HUES6 (cell line): ENCODE results near the gene C5orf15.

Experiments used
- H3K27ac ChIP-seq: 2 replicates; pipeline ENCODE4 v1.7.0; 2013; ENCODE audit warnings: low read depth, mild to moderate bottlenecking, low read length, inconsistent platforms
- H3K27me3 ChIP-seq: 2 replicates; pipeline ENCODE4 v1.6.1; 2013; ENCODE audit warnings: low read length; ENCODE audit not compliant: control insufficient read depth, insufficient read depth
- H3K36me3 ChIP-seq: 2 replicates; pipeline ENCODE4 v1.6.1; 2013; ENCODE audit warnings: low read length; ENCODE audit not compliant: control insufficient read depth, insufficient read depth
- H3K4me1 ChIP-seq: 2 replicates; pipeline ENCODE4 v1.6.1; 2013; ENCODE audit warnings: low read length; ENCODE audit not compliant: control insufficient read depth, insufficient read depth
- H3K4me3 ChIP-seq: 2 replicates; pipeline ENCODE4 v1.5.1; 2013; ENCODE audit warnings: low read depth, low read length
- H3K9ac ChIP-seq: one replicate; pipeline ENCODE4 v1.6.1; 2013; ENCODE audit warnings: mild to moderate bottlenecking, low read length
- H3K9me3 ChIP-seq: 2 replicates; pipeline ENCODE4 v1.6.1; 2013; ENCODE audit warnings: low read depth, low read length; ENCODE audit not compliant: control insufficient read depth, insufficient read depth

Gene C5orf15

DNA sequence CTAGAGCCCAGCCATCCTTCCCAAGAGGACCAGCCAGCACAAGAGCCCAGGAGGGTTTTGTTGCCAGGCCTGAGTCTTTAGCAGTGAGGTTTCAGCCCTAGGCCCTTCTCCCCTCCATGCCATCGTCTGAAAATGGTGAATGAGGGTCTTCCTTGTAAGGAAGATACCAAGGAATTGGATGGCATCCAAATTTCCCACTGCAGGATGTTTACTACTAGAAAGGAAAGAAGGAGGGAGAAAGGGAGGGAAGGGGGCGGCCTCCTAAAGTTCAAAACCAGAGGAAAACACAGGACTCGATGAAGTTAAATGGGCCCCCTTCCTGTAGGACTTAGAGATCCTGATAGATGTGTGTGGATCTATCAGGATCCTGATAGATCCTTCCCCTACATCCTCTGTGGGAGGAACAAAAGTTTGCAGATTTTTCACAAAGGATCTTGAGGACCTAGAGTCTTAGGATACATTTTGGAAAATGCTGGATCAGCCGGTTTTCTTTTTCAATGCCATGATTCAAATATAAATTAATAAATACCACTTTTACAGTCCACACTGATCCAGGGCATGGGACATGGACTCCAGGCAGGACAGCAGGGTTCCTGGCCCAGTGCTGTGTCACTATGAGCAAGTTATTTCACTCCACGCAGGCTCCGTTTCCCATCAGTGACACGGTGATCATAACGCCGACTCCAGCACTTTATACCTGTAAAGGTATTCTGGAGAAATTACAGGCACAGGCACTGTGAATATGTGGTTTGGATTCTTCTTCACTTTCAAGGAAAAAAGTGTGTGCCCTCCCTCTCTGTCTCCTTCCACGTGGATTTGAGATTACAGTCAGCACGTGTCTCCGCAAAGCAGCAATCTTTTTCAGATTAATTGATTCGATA lies 40.9 kb downstream of the C5orf15 start:
- Histone ChIP-seq H3K4me1 (peaks cover 9% of the 10 kb centered on the region; the same call in 1 of the 2 replicates), H3K9ac (no peak overlapping the region), H3K27me3 (no peaks in the 10 kb centered on the region), H3K4me3 (no peak overlapping the region), H3K36me3 (no peaks in the 10 kb centered on the region), H3K27ac (no peak overlapping the region), H3K9me3 (no peaks in the 10 kb centered on the region)

DNA sequence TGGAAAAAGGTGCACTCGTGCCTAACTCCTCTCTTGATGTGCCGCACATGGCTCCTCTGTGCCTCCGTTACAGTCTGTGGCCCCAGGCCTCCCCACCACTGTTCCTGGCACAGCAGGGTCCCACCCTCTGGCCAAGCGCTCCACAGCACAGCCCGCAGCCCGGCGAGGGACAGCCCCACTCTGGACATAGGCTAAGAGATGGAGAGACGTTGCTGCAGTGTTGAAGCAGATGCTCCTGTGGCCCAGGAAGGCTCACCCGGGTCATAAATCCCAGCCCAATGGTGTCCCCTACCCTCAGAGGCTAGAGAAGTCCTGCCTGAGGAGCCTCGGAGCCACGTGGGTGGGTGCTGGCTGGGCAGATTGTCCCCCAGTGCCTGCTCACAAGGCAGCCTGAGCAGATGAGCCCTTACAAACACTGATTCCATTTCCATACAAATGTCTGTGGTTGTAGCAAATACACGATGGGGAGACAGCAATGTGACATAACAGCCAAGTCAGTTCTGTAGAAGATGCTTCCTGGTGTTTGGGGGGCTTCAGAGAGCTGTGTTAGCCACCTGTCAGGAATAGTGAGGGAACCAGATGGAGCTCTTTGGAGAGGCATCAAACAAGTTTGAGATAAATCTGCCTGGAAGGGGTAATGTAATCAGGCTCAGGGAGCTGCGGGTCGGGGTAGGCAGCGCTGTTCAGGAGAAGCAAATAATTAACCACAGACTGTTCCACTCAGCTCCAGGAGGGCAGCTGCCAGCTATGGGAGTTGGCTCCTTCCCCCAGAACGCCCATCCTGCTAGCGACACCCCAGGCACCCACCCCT lies 41.7 kb downstream of the C5orf15 start:
- Histone ChIP-seq H3K4me3 (no peak overlapping the region), H3K27me3 (no peaks in the 10 kb centered on the region), H3K4me1 (peaks cover 14% of the 10 kb centered on the region; the same call in 1 of the 2 replicates), H3K27ac (no peak overlapping the region), H3K36me3 (no peaks in the 10 kb centered on the region), H3K9ac (no peak overlapping the region), H3K9me3 (no peaks in the 10 kb centered on the region)

DNA sequence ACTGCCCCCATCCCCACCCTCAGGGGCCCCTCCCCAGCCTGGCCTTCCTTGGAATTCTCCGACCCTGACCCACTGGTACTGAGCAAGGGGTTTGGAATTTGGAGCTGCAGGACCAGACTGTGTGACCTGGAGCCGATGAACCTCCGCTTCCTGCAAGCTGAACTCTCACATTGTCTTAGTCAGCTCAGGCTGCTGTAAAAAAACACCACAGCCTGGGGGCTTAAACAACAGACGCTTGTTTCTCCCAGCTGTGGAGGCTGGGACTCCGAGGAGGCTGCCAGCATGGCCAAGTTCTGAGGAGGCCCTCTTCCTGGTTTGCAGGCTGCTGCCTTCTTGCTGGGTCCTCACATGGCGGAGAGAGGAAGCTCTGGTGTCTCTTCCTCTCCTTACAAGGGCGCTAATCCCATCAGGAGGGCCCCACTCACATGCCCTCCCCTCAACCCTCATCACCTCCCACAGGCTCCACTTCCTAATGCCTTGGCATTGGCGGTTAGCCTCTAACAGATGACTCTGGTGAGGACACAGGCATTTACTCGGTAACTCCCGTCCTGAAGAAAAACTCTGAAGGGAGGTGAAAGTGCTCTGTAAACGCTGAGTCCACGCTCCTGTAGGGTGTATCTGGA lies 42.4 kb downstream of the C5orf15 start:
- Histone ChIP-seq H3K27ac (no peak overlapping the region), H3K9me3 (no peaks in the 10 kb centered on the region), H3K4me1 (peaks cover 15% of the 10 kb centered on the region; the same call in 1 of the 2 replicates), H3K9ac (no peak overlapping the region), H3K4me3 (no peak overlapping the region), H3K36me3 (no peaks in the 10 kb centered on the region), H3K27me3 (no peaks in the 10 kb centered on the region)

DNA sequence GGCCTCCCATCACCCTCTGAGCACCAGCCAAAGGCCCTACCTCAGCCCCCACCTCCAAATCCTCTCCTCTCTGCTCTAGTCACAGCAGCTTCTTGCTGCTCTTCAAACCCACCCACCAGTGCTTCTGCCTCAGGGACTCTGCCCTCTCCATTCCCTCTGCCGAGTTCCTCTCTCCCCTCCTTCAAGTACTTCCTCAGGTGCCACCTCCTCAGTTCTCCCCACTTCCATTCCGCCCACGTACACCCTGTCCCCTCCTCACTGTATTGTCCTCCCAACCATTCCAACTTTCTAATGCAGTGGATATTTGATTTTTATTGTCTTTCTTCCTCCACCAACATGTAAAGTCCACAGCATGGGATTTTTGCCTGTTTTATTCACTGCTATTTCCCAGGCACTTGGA lies 43.2 kb downstream of the C5orf15 start:
- no peaks in the 10 kb centered on the region for H3K9me3 ChIP-seq
- H3K27me3 ChIP-seq = no peaks in the 10 kb centered on the region
- H3K36me3 ChIP-seq = no peaks in the 10 kb centered on the region
- no peak overlapping the region for H3K9ac ChIP-seq
- no peak overlapping the region for H3K27ac ChIP-seq
- no peak overlapping the region for H3K4me3 ChIP-seq
- peaks cover 15% of the 10 kb centered on the region; the same call in 1 of the 2 replicates for H3K4me1 ChIP-seq

DNA sequence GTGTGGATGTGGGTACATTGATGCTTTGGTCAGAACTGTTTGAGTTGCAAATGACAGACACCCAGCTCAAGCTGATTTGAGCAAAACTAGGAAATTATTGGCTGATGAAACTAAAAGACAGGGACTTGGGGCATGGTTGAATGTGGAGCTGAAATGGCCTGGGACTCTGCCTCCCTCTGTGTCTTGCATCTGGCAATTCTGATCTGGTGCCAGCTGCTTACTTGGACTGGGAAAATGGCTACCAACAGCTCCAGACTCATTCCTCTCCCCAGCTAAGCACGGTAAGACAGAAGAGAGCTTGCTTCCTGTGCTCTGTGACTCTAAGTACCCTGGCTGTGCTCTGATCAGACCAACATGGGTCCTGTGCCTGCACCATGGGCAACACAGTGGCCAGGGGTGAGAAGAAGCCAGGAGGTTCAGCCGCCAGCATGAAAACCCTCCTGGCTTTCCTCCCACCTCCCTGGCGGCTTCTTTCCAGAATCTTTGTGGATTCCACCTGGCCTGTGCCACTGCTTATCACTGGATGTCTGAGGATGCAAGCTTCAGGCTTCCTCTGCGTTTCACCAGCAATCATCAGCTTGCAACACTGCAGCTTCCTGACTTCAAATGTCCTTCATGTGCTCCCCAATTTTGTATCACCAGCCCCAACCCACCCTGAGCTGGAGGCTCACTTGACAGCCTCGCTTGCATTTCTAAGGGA lies 44.1 kb downstream of the C5orf15 start:
- no peak overlapping the region for H3K9ac ChIP-seq
- peaks cover 15% of the 10 kb centered on the region; the same call in 1 of the 2 replicates for H3K4me1 ChIP-seq

DNA sequence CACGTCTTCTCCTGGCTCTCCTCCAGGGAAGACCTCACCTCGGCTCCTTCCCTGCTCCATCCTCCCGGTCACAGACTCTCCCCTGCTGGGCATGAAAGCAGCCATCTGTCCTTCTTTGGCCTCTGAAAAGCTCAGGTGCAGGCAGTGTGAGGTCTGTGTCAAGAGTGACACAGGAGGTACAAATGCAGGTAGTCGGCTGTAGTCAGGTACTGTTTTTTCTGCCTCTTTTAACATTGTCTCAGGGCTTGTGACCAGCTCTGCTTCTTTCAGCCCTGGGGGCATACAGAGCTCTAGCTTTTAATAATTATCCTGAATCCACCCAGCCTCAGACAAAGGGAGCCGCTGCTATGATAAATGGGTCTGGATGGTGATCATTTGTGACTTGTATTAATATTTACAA lies 46.4 kb downstream of the C5orf15 start:
- no peaks in the 10 kb centered on the region for H3K9me3 ChIP-seq
- peaks cover 15% of the 10 kb centered on the region; the same call in 1 of the 2 replicates for H3K4me1 ChIP-seq
- no peak overlapping the region for H3K4me3 ChIP-seq
- H3K9ac ChIP-seq = no peak overlapping the region
- H3K27me3 ChIP-seq = no peaks in the 10 kb centered on the region
- no peaks in the 10 kb centered on the region for H3K36me3 ChIP-seq
- no peak overlapping the region for H3K27ac ChIP-seq

More for the DNA sequence above, 44.1 kb downstream of the C5orf15 start:
- H3K9me3 ChIP-seq = no peaks in the 10 kb centered on the region
- no peaks in the 10 kb centered on the region for H3K27me3 ChIP-seq
- H3K36me3 ChIP-seq = no peaks in the 10 kb centered on the region
- no peak overlapping the region for H3K4me3 ChIP-seq
- no peak overlapping the region for H3K27ac ChIP-seq

DNA sequence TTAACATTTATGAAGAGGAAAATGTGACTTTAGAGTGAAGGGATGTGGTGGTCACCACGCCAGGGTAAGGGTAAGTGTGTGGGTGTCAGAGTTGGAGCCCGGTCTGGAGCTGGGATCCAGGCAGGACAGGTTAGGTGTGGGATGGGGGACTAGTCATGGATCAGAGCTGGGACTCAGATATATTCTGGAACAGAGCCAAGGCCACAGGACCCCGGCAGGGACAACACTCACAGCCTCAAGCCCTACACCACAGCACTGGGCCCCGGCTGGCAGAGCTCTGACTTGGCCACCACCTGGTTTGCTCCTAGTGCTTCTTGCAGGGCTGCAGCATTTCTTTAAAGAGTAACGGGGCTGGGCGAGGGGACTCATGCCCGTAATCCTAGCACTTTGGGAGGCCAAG lies 47.4 kb downstream of the C5orf15 start:
- Histone ChIP-seq H3K27ac (no peak overlapping the region), H3K36me3 (no peaks in the 10 kb centered on the region), H3K9me3 (no peaks in the 10 kb centered on the region), H3K27me3 (no peaks in the 10 kb centered on the region), H3K9ac (no peak overlapping the region), H3K4me1 (peaks cover 15% of the 10 kb centered on the region; the same call in 1 of the 2 replicates), H3K4me3 (no peak overlapping the region)

DNA sequence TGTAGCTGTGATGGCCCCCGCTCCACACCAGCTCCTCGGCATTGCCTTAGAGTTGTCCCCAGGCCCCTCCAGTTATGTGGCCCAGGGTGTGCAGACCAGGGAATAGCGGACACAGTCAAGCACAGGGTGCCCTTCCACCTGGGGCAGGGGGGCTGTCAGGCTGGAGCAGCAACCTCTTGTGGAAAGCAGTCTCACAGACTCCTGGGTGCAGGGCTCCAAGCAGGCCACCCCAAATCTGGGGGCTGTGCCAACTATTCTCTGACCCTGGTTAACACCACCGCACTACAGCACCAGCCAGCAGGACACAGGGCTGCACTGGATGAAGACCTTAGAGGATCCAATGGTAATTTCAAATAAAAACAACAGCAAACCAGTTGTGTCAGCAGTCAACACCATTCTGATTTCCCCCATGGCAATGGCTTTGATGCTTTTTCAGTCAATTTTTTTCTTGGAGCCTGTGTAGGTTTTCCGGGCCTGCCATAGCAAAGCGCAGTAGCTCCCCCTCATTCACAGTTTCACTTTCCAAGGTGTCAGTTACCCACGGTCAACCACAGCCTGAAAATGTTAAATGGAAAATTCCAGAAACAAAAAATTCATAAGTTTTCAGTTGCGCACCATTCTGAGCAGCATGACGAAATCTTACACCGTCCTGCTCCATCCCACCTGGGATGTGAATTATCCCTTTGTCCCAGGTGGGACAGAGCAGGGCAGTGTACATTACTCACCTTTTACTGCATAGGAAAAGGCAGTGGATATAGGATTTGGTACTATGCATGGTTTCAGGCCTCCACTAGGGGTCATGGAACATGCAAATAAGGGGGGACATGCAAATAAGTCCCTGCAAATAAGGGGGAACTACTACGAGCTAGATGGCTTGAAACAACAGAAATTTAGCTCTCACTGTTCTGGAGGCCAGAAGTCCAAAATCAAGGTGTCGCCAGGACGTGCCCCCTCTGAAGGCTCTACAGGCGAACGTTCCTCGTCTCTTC lies 49.0 kb downstream of the C5orf15 start:
- Histone ChIP-seq H3K9ac (no peak overlapping the region), H3K4me1 (peaks cover 5% of the 10 kb centered on the region; the same call in 1 of the 2 replicates), H3K4me3 (no peak overlapping the region), H3K27ac (no peak overlapping the region), H3K9me3 (no peaks in the 10 kb centered on the region), H3K36me3 (no peaks in the 10 kb centered on the region), H3K27me3 (no peaks in the 10 kb centered on the region)

DNA sequence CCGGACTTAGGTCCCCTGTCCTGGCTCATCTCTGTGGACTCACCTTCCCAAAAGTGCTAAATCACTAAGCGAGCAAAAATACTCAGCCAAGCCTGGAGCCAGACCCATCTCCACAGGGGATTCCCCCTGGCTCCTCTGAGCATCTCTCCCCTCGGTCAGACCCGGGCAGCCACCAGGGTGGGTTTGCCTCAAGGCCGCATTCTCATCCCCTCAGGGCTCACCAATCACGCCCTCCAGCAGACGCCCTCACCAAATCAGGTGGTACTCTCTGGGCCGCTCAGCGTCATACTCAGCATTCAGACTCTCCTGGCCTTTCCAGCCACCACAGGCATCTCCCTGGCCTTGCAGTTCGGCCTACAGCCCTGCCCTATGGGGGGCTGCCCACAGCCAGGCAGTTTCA lies 49.7 kb downstream of the C5orf15 start:
- H3K4me3 ChIP-seq = no peak overlapping the region
- no peak overlapping the region for H3K27ac ChIP-seq
- no peaks in the 10 kb centered on the region for H3K36me3 ChIP-seq
- no peaks in the 10 kb centered on the region for H3K27me3 ChIP-seq
- H3K9ac ChIP-seq = no peak overlapping the region
- no peaks in the 10 kb centered on the region for H3K9me3 ChIP-seq
- peaks cover 5% of the 10 kb centered on the region; the same call in 1 of the 2 replicates for H3K4me1 ChIP-seq
